H9 (cell line): ENCODE data around the gene ZDHHC24. TPM values are rescaled to one million over a fixed set of nuclear protein-coding genes. Genes with fewer than 3 reads are reported as not detected.

ENCODE experiments used
- DNase-seq: peaks from one replicate; pipeline ENCODE4 v3.0.0-alpha.2; 2017
- H2AFZ ChIP-seq: one replicate; pipeline ENCODE4 v1.6.1; 2013; ENCODE audit warnings: mild to moderate bottlenecking, low read length, control low read depth, moderate library complexity
- H2AK5ac ChIP-seq: 2 replicates; pipeline ENCODE4 v1.6.1; 2013; ENCODE audit warnings: low read length, control low read depth, mixed read lengths; ENCODE audit not compliant: insufficient read length
- H2BK120ac ChIP-seq: one replicate; pipeline ENCODE4 v1.6.1; 2013; ENCODE audit warnings: low read depth, mild to moderate bottlenecking, low read length, control low read depth, inconsistent platforms; ENCODE audit not compliant: poor library complexity, severe bottlenecking
- H2BK12ac ChIP-seq: 2 replicates; pipeline ENCODE4 v1.6.1; 2013; ENCODE audit warnings: low read length, control low read depth, mixed read lengths, low read depth; ENCODE audit not compliant: insufficient read length
- H2BK15ac ChIP-seq: 2 replicates; pipeline ENCODE4 v1.6.1; 2013; ENCODE audit warnings: low read depth, low read length, control low read depth
- H2BK20ac ChIP-seq: one replicate; pipeline ENCODE4 v1.6.1; 2013; ENCODE audit warnings: low read depth, mild to moderate bottlenecking, low read length, control low read depth, inconsistent platforms; ENCODE audit not compliant: poor library complexity, severe bottlenecking
- H2BK5ac ChIP-seq: 2 replicates; pipeline ENCODE4 v1.6.1; 2013; ENCODE audit warnings: low read length, control low read depth, mixed read lengths; ENCODE audit not compliant: insufficient read length
- H3K14ac ChIP-seq: 2 replicates; pipeline ENCODE4 v1.6.1; 2013; ENCODE audit warnings: low read length, control low read depth; ENCODE audit not compliant: insufficient read depth
- H3K18ac ChIP-seq: 2 replicates; pipeline ENCODE4 v1.6.1; 2013; ENCODE audit warnings: low read depth, mild to moderate bottlenecking, mixed read lengths, low read length, control low read depth; ENCODE audit not compliant: insufficient read length
- H3K23ac ChIP-seq: 2 replicates; pipeline ENCODE4 v1.6.1; 2013; ENCODE audit warnings: low read length, control low read depth, mixed read lengths, low read depth; ENCODE audit not compliant: insufficient read length
- H3K23me2 ChIP-seq: 2 replicates; pipeline ENCODE4 v1.6.1; 2013; ENCODE audit warnings: low read depth, mild to moderate bottlenecking, mixed read lengths, low read length, control low read depth; ENCODE audit not compliant: insufficient read length, poor library complexity, severe bottlenecking
- H3K27ac ChIP-seq: 2 replicates; pipeline ENCODE4 v1.5.1; 2013; ENCODE audit warnings: low read length, control low read depth, mixed read lengths, low read depth; ENCODE audit not compliant: insufficient read length
- H3K27me3 ChIP-seq: 2 replicates; pipeline ENCODE4 v1.6.1; 2013; ENCODE audit warnings: low read length, control low read depth, inconsistent platforms; ENCODE audit not compliant: insufficient read depth
- H3K4ac ChIP-seq: 2 replicates; pipeline ENCODE4 v1.6.1; 2013; ENCODE audit warnings: low read depth, mild to moderate bottlenecking, control low read depth, inconsistent platforms, low read length, moderate library complexity
- H3K4me1 ChIP-seq: 2 replicates; pipeline ENCODE4 v1.6.1; 2013; ENCODE audit warnings: low read length, control low read depth, inconsistent platforms; ENCODE audit not compliant: insufficient read depth
- H3K4me2 ChIP-seq: 2 replicates; pipeline ENCODE4 v1.6.1; 2013; ENCODE audit warnings: low read length, control low read depth, mixed read lengths; ENCODE audit not compliant: insufficient read length, insufficient read depth
- H3K56ac ChIP-seq: 2 replicates; pipeline ENCODE4 v1.6.1; 2013; ENCODE audit warnings: low read depth, mild to moderate bottlenecking, mixed read lengths, low read length, control low read depth; ENCODE audit not compliant: insufficient read length
- H3K79me1 ChIP-seq: 2 replicates; pipeline ENCODE4 v1.6.1; 2013; ENCODE audit warnings: low read depth, mild to moderate bottlenecking, moderate library complexity, low read length, control low read depth, inconsistent platforms; ENCODE audit not compliant: insufficient read depth, poor library complexity, severe bottlenecking
- H3K79me2 ChIP-seq: 2 replicates; pipeline ENCODE4 v1.6.1; 2013; ENCODE audit warnings: low read length, control low read depth, inconsistent platforms; ENCODE audit not compliant: insufficient read depth
- H3K9ac ChIP-seq: 2 replicates; pipeline ENCODE4 v1.6.1; 2013; ENCODE audit warnings: low read length, control low read depth, mixed read lengths; ENCODE audit not compliant: insufficient read length; ENCODE audit errors: extremely low read depth
- H3K9me3 ChIP-seq: one replicate; pipeline ENCODE4 v1.6.1; 2013; ENCODE audit warnings: low read depth, low read length, inconsistent platforms; ENCODE audit not compliant: control insufficient read depth
- H3T11ph ChIP-seq: one replicate; pipeline ENCODE4 v1.6.1; 2013; ENCODE audit warnings: mild to moderate bottlenecking, low read length, control low read depth, inconsistent platforms
- H4K20me1 ChIP-seq: one replicate; pipeline ENCODE4 v1.6.1; 2013; ENCODE audit not compliant: control insufficient read depth, insufficient read length, insufficient read depth
- H4K5ac ChIP-seq: 2 replicates; pipeline ENCODE4 v1.6.1; 2013; ENCODE audit warnings: low read depth, mild to moderate bottlenecking, mixed read lengths, low read length, control low read depth; ENCODE audit not compliant: insufficient read length
- H4K8ac ChIP-seq: replicated peaks from 2 replicates; pipeline ENCODE4 v1.6.1; 2013; ENCODE audit warnings: low read length, control low read depth, mixed read lengths, low read depth; ENCODE audit not compliant: insufficient read length
- H4K91ac ChIP-seq: 2 replicates; pipeline ENCODE4 v1.6.1; 2013; ENCODE audit warnings: low read depth, mild to moderate bottlenecking, moderate library complexity, mixed read lengths, low read length, control low read depth; ENCODE audit not compliant: insufficient read length
- H3K27ac Mint-ChIP-seq, 3 experiments: 2 replicates in 2 of 3; 3 replicates in 1 of 3; pipeline ENCODE4 v1.8.0; 2020 to 2021; ENCODE audit warnings: mixed read lengths in 3 of 3, mild to moderate bottlenecking in 1 of 3, moderate library complexity in 1 of 3
- H3K27me3 Mint-ChIP-seq: 2 replicates; pipeline ENCODE4 v1.8.0; 2021; ENCODE audit warnings: low read depth, mild to moderate bottlenecking, moderate library complexity, mixed read lengths
- H3K36me3 Mint-ChIP-seq, 3 experiments: 2 replicates in 2 of 3; 3 replicates in 1 of 3; pipeline ENCODE4 v1.8.0; 2020 to 2021; ENCODE audit warnings: low read depth in 3 of 3, mixed read lengths in 3 of 3; ENCODE audit not compliant: insufficient read depth in 1 of 3
- H3K4me1 Mint-ChIP-seq, 2 experiments: 2 replicates each; pipeline ENCODE4 v1.8.0; 2020; ENCODE audit warnings: mixed read lengths in 2 of 2
- H3K4me3 Mint-ChIP-seq, 2 experiments: 2 replicates in 1 of 2; 3 replicates in 1 of 2; pipeline ENCODE4 v1.8.0; 2020 to 2021; ENCODE audit warnings: mild to moderate bottlenecking in 2 of 2, mixed read lengths in 2 of 2, moderate library complexity in 1 of 2
- H3K9me3 Mint-ChIP-seq, 2 experiments: 2 replicates in 1 of 2; 3 replicates in 1 of 2; pipeline ENCODE4 v1.8.0; 2020; ENCODE audit warnings: mild to moderate bottlenecking in 2 of 2, mixed read lengths in 2 of 2, moderate library complexity in 1 of 2
- WGBS: extraction: QIAGEN DNeasy Blood & Tissue Kit; methylation state at CpG from one replicate; pipeline ENCODE4 v1.1.7; 2013; ENCODE audit warnings: missing lambda C conversion rate, low lambda C conversion rate, mixed read lengths; ENCODE audit not compliant: insufficient read length; ENCODE audit errors: extremely low coverage; 5-methylcytosine and 5-hydroxymethylcytosine counted together
- total RNA-seq: library from RNA; stranded (reverse); gene quantifications from 2 replicates; pipeline ENCODE4 v1.2.1, GENCODE V29; 2021
- TF ChIP-seq, protein P1 (sequence below): fragments of 200-600 bp; sonication (generic); conservative IDR thresholded peaks from 3 replicates; pipeline ENCODE4 v1.8.0; 2021; ENCODE audit warnings: antibody characterized with exemption, mild to moderate bottlenecking

ZDHHC24 gene
- total RNA-seq, 1 experiment from 2014 or later, result 8.9 TPM

DNA sequence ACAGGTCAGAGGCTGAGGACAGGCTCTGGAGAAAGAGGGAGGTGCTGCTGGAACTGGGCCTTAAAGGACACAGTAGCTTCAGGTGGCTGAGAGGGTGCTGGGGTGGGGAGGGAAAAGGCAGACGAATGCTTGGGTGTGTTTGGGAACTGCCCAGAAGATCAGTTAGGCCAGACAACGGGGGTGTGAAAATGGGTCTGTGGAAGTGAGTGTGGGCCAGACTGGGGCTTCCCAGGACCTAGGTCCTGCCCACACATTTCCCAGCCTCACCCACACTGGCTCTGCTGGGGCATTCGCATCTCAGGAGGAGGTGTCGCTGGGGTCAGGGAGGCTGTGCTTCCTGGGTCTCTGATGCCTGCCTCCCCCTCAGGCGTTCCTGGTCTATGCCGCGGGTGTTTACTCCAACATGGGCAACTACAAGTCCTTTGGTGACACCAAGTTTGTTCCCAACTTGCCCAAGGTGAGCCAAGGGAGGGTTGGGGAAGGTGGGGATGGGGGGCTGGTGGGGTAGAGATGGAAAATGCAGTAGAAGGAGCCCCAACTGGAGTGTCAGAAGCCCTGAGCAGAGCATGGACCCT lies 61.0 kb downstream of the ZDHHC24 start:
- Histone ChIP-seq H2BK20ac (no peak overlapping the region), H2BK15ac (no peak overlapping the region), H2BK5ac (no peak overlapping the region), H3T11ph (no peak overlapping the region), H4K5ac (no peak overlapping the region), H2AFZ (no peak overlapping the region), H4K20me1 (no peaks in the 10 kb centered on the region), H2BK12ac (no peak overlapping the region), H3K18ac (no peak overlapping the region), H3K14ac (no peak overlapping the region), H2BK120ac (no peak overlapping the region), H3K23me2 (peaks cover 4% of the 10 kb centered on the region), H3K9me3 (no peaks in the 10 kb centered on the region), H3K27me3 (no peaks in the 10 kb centered on the region), H3K9ac (no peak overlapping the region), H2AK5ac (no peak overlapping the region), H3K79me2 (no peaks in the 10 kb centered on the region), H3K23ac (no peak overlapping the region), H3K56ac (no peak overlapping the region), H4K91ac (no peak overlapping the region), H3K27ac (no peak overlapping the region), H3K79me1 (no peaks in the 10 kb centered on the region), H3K4me2 (no peak overlapping the region), H3K4me1 (no peaks in the 10 kb centered on the region), H4K8ac (no peak overlapping the region), H3K4ac (no peak overlapping the region)
- TF ChIP-seq, protein P1, sequence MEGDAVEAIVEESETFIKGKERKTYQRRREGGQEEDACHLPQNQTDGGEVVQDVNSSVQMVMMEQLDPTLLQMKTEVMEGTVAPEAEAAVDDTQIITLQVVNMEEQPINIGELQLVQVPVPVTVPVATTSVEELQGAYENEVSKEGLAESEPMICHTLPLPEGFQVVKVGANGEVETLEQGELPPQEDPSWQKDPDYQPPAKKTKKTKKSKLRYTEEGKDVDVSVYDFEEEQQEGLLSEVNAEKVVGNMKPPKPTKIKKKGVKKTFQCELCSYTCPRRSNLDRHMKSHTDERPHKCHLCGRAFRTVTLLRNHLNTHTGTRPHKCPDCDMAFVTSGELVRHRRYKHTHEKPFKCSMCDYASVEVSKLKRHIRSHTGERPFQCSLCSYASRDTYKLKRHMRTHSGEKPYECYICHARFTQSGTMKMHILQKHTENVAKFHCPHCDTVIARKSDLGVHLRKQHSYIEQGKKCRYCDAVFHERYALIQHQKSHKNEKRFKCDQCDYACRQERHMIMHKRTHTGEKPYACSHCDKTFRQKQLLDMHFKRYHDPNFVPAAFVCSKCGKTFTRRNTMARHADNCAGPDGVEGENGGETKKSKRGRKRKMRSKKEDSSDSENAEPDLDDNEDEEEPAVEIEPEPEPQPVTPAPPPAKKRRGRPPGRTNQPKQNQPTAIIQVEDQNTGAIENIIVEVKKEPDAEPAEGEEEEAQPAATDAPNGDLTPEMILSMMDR, result no peak
- WGBS, result no CpG with 5 or more reads among the region's 7 CpGs
- Mint-ChIP-seq H3K9me3 (no peaks in the 10 kb centered on the region), H3K4me1 (peaks cover 4 to 7% of the 10 kb centered on the region in 2 experiments), H3K27me3 (no peaks in the 10 kb centered on the region), H3K27ac (no peak overlapping the region; a peak in 1 of 7 replicates), H3K4me3 (no peak overlapping the region), H3K36me3 (peaks cover 0 to 62% (median 45%) of the 10 kb centered on the region in 3 experiments; a peak in 6 of 7 replicates)
- no peak for DNase-seq
